Suppressor macrophage treated with lipopolysaccharide for 1 hour (primary cell): ENCODE data around the gene MAB21L4.

Source experiments
- DNase-seq, 3 donors: peaks; one replicate each; pipeline ENCODE4 v3.0.0-alpha.2; 2020 to 2022

MAB21L4 gene

DNA sequence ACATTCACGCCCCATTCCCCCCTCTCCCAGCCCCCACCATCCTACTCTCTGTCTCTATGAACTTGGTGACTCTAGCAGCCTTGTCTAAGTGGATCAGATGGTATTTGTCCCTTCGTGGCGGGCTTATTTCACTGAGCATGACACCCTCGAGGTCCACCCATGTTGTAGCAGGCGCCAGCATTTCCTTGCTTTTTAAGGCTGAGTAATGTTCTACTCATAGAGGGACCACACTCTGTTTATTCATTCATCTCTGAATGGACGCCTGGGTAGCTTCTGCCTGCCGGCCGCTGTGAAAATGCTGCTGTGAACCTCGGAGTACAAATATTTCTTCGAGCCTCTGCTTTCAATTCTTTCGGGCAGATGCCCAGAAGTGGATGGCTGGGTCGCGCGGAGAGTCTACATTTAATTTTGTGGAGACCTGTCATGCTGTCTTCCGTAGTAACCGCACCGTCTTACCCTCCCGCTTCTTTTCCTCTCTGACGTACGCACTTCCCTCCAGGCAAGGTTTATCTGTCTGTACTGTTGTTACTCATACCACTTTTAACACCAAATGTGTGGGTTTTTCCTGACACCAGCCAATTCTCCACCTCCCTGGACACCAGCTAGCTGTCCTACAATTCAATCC is 15.8 kb upstream of the MAB21L4 start:
- DNase-seq: no peak

DNA sequence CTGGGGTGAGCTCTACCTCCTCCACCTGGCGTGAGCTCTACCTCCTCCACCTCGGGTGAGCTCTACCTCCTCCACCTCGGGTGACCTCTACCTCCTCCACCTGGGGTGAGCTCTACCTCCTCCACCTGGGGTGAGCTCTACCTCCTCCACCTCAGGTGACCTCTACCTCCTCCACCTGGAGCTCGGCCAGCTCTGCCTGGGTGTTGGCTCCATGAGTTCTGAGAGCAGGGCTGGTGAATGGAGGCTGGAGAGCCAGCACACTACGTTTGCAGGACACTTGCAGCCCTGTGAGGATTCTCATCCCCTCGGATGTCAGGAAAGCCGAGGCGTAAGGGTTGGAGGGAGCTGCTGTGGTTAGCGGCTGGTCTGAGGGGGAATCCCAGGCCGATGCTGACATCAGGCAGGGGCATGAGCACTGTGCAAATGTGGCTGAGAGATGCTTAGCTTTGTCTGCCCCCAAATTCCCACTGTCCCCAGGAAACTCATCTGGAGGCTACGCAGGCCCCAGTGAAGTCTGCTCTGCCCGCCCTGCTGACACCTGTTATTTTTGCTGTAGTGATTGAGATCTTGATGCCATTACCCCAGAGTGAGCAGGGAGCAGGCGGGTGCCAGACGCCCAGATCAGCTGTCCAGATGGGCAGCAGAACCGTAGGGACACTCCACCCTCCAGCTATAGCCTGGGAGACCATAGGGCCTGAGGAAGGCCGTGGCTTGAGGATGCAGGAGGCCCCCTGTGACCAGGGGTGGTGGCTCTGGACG is 13.4 kb upstream of the MAB21L4 start:
- DNase-seq: no peak

- DNase-seq: no peak
Observed at GRCh38 chr2:240906911-240907590, 11.1 kb upstream of the MAB21L4 start.

DNA sequence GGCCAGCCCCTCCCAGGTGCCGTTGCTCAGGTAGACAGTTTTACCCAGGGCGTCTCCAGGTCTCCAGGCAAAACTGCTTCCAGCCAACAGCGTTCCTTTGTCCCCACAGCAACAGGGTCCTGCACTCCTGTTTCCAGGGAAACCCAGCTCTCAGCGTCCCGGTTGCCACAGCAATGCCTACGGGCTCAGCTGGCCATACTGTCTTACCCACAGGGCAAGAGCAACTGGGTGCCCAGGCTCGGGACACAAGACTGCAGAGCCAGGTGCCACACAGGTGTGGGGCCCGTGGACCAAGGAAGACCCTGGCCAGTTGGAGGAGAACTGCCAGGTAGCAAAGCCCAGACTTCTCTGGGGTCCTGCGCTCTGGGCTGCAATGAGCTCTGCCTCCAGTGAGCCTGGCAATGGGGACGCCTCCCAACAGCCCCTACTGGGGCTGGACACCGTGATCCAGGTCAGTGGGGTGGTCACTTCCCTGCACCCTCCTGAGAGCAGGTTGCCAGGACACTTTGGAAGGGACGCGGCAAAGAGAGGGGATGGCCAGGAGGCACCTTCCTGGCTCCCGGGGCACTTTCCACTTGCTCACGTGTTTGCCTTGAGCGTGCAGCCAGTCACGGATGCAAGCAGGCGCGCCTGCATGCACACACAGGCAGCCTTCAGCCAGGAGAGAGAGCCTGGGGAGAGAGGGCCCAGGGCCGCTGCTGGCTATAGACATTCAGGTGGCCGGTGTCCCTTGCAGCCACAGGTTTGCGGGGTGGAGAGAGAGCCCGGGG is 10.4 kb upstream of the MAB21L4 start, which contains the start of gene CROCC2:
Gene CROCC2 (plus strand): TSS at position 196 of the 770 bp plus-strand sequence. CDS start 178 bp downstream, at position 374.
- no peak for DNase-seq

- no peak for DNase-seq
Observed at GRCh38 chr2:240905176-240905781, 9.3 kb upstream of the MAB21L4 start.

DNA sequence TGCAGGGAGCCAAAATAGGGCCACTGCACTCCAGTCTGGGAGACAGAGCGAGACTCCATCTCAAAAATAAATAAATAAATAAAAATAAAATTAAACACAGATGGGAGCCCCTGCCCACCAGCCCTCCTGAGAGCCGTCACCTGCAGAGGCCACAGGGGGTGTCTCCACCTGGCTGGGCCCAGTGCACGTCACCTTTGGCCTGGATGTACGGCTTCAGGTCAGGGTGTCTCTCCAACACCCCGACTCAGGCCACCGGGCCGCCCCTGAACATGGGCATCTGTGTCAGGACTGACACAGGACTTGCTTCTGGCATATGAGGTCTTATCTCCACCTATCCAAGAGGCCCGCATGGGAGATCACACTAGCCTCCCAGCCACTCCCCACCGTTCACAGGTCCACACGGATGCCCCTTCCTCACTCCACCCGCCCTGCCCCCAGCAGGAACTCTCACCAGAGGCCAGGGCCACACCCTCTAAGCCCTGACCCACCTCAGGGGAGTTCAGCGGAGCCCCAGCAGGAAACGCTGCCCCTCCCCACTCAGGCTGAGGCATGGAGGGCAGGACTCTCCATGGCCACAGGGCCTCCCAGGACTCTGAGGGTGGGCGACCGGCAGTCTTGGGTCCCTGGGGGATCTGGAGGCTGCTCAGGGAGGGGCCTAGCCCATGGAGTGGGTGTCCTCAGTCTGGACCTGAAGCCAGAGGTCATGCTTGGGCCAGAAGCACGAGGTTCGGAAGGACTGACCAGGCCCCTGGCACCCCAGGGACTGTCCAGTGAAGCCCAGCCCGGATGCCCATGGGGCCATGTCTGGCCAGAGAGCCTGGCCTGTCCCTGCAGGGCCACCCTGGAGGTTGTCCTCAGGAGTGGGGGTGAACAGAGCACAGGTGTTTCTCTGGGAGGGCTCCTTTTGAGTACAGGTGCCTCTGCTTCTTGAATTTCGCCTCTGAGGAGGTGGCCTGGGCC is 8.5 kb upstream of the MAB21L4 start:
- DNase-seq: no peak

GRCh38 chr2:240903191-240904060 is 7.5 kb upstream of the MAB21L4 start:
- no peak for DNase-seq

DNA sequence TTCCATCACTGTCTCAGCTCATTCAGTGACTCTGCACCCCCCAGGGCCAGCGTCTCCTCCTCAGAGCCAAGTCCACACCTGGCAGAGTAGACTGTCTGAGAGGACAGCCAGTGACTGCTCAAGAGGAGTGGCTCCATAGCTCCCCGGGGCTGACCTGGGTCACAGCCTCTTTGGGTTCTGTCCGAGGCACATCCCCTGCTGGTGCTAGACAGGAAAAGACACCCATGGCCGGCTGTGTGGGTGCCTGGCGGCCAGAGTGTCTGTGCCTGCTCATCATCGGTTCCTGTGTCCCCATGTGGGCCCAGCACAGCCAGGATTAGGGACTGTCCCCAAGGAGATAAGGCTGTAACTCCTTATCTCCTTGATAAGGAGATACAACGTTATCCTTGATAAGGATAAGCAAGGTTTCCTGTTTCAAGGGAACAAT is 6.7 kb upstream of the MAB21L4 start:
- DNase-seq: no peak

- no peak for DNase-seq
Observed at GRCh38 chr2:240901986-240902614, 6.1 kb upstream of the MAB21L4 start.

- no peak for DNase-seq
Observed at GRCh38 chr2:240900141-240900860, 4.3 kb upstream of the MAB21L4 start.

DNA sequence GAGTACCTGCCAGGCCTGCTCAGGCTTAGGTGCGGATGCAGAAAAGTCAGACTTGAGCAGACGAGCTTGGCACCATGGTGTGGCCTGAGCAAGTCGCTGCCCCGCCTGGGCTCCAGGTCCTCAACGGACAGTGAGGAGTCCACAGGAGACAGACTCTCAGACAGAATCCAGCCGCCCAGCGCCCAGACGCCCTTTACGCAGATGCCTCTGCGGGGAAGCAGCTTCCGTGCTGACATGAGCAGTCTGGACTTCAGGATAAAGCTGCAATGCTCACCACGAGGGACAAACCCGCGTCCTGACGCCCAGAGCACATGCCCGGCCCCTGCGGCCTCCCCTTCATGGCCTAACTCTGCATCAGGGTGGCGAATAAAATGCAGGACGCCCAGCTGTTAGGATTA is 3.5 kb upstream of the MAB21L4 start:
- no peak for DNase-seq

DNA sequence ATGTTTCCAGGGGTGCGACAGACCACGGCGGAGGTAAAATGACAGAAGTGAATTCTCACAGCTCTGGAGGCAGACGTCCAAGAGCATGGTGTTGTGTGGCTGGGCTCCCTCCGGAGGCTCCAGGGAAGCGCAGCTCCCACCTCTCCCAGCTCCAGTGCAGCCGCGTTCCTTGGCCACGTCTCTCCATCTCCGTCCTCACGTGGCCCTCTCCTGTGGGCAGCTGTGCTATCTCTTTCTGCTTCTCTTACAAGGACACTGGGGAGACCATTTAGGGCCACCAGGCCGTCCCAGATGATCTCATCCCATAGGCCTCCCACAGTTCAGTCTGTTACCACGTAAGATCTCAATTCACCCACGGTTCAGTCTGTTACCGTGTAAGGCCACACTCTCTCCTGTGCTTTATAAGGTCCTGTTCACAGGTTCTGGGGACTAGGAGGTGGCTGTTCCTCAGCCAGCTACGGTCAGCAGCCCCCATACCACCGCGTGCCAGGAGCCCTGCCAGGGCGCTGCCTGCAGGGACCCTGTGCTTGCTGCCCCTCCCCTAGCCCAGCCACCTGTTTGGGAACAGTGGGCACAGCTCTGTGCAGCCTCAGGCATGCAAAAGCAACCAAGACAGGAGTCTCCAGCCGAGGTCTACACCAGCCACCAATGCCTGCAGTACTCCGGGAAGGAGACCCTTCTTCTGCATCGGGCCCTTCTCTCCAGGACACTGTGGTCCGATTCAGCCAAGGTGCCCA is 2.9 kb upstream of the MAB21L4 start:
- DNase-seq: no peak

- no peak for DNase-seq
Observed at GRCh38 chr2:240898108-240898730, 2.3 kb upstream of the MAB21L4 start.

DNA sequence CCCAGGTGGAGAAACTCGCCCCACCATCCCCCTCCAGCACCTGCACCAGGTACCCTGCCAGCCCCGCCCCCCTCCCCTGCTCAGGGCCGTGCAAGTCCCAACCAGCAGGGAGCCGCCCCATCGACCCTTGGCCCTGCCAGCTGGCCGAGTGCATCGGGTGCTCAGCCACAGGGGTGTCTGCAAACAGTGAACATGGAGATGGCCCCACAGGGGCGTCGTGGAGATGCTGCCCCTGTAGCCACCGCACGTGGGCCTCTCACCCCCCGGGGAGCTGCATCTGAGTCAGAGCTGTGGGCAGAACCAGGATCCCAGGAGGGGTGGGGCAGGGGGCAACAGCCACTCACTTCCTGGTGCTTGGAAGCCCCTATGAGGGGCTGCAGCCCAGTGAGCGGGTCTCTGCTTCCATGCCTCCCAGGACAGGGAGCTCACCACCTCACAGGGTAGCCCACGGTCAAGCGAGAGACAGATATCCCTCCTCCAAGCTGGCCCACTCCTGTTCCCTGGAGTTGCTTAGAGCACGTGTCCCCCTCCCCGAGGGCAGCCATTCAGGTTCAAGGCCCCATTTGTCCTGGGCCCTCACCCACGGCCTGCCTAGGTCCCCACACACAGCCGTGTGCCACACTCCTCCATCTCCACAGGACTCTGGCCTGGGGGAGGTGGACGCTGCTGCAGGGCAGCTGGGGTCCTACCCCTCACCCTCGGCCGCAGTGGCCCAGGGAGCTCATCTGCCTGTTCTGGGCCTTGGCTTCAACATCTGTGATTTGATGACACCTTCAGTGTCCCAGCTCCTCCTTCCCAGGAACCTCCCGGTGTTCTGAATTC is 1.1 kb upstream of the MAB21L4 start:
- DNase-seq: no peak

GRCh38 chr2:240896394-240896793 is 438 bp upstream of the MAB21L4 start:
- DNase-seq: no peak

DNA sequence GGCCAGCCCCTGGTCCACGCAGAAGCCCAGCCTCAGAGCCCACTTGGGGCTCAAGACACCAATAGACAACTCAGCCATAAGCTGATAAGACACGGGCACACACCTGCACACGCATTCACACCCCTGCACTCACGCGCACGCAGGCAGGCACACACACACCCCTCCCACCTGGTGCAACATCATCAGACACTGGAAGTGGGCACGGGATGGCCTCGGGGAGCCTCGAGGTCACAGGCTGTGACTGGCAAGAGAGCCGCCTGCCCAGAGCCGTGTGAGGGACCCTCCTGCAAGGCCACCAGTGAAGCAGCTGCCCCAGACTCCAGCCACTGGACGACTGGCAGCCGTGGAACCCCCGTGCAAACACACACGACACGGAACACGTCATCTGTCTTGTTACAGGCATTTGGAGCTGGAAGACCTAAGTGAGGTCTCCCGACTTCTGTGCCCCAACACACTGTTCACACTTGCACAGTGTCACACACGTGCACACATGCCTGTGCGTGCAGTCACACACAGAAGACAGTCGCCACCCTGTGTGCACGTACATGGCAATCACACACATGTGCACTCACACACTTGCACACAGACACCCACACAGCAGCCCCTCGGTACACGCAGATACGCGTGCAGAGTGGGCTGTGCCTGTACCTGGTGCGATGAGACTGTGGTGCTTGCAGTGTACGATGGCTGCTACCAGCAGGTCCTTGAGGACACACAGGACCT is 959 bp downstream of the MAB21L4 start:
- DNase-seq: no peak
